Mammary microvascular endothelial cell (primary cell): Measurements from ENCODE around the gene VPS72. TPM values are rescaled to one million over a fixed set of nuclear protein-coding genes. Genes with fewer than 3 reads are reported as not detected.

Source experiments
- total RNA-seq: library from RNA; depleted of rRNA; stranded (reverse); fragments of >200 nt; gene quantifications from 2 replicates; pipeline ENCODE4 v1.2.3, GENCODE V29; 2015

The VPS72 gene, protein sequence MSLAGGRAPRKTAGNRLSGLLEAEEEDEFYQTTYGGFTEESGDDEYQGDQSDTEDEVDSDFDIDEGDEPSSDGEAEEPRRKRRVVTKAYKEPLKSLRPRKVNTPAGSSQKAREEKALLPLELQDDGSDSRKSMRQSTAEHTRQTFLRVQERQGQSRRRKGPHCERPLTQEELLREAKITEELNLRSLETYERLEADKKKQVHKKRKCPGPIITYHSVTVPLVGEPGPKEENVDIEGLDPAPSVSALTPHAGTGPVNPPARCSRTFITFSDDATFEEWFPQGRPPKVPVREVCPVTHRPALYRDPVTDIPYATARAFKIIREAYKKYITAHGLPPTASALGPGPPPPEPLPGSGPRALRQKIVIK
- 51.5 and 63.7 TPM in 2 replicates for total RNA-seq

DNA sequence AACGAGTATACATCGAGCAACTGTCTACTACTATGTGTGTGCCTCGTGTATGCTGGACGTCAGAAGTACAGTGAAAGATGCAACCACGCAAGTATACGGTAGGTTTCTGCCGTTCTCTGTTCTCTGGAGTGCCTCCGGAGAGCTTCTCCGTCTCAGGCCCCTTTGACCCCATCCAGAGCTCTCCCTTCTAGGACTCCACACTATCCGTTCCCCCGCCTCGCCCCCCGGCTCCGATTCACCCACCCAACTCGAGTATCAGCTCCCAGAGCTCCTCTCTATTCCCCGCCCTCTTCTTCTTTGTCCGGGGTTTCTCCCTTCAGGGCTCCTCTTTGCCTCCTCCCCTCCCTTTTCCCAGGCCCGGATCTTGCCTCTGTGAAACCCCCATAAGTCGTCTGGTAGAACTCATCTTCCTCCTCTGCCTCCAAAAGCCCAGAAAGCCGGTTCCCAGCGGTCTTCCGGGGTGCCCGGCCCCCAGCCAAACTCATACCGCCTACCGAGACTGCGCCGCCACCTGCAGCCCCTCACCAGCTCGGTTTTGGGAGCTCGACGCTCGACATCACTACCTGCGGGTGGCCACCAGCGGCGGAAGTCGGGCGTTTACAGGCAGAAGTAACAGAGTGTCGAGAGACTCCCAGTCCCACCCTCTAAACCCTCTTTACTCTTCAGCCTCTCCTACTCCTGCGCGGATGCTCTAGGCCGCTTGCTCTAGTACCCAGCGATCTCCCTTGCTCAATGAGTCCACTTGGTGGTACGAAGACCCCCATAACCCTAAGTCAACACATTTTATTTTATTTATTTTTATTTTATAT, at the start of gene VPS72:
TSS of gene VPS72 (minus strand) at position 561 of the 809 bp plus-strand sequence. CDS start at position 485, 76 bp downstream.

DNA sequence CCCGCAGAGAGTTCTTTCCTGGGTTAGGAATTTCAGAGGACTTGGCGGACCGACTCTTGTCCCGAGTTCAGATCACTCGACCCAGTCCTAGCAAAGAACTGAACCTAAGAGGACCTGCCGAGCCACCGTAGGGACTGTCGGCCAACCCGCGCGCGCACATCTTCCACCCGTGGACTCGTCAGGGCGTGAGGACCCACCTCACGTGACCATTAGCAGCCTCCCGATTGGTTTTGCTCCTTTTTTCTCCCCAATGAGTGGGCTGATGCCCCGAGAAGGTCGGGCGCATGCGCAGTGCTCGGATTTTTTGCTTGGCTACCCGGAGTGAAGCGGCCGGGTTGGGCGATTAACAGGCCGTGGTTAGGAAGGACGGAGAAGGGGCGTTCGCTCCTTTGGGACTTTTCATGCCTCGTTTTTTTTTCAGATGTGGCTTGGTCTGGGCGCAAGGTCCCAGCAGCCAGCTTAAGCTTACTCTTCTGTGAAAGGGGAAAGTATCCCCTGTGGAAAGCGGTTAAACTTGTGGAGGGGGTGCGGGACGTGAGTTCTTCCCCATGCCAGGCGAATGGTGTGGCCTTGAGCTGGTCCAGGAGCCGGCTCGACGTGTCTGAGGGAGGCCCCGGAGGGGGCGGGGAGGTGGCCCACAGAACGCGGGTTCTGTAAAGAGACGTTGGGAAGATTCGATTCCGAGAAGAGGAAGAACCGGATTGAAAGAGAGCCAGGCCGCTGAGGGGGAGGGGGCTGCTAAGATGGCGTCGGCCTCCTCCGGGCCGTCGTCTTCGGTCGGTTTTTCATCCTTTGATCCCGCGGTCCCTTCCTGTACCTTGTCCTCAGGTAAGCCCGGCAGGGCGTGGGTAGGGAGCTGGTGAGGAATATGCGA, 8.5 kb upstream of the VPS72 start, which contains the start of gene PIP5K1A:
TSS of gene PIP5K1A (plus strand) at position 299 of the 874 bp plus-strand sequence. CDS start at position 744, 445 bp downstream.

DNA sequence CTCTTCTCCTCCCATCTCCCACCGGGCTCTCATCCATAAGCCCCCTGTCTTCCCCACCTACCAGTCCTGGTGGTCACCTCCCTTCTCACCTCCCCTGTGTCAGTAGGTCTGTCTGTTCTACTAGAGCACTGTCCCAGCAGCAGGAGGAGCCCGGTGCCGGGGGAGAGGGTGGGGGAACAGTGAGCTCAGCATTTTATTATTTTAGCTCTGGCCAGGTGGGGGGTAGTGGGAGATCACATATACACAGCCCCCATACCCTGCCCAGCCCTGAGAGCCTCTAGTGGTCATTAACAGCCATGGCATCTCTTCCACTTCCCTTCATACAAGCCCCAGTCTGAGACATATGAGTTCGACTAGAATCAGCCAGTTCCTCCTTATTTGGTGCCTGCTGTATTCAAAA, 14.1 kb downstream of the VPS72 start, which contains the start of gene TMOD4:
TSS of gene TMOD4 (minus strand) at position 119 of the 400 bp plus-strand sequence. CDS start 1,106 bp downstream, outside the sequence.

DNA sequence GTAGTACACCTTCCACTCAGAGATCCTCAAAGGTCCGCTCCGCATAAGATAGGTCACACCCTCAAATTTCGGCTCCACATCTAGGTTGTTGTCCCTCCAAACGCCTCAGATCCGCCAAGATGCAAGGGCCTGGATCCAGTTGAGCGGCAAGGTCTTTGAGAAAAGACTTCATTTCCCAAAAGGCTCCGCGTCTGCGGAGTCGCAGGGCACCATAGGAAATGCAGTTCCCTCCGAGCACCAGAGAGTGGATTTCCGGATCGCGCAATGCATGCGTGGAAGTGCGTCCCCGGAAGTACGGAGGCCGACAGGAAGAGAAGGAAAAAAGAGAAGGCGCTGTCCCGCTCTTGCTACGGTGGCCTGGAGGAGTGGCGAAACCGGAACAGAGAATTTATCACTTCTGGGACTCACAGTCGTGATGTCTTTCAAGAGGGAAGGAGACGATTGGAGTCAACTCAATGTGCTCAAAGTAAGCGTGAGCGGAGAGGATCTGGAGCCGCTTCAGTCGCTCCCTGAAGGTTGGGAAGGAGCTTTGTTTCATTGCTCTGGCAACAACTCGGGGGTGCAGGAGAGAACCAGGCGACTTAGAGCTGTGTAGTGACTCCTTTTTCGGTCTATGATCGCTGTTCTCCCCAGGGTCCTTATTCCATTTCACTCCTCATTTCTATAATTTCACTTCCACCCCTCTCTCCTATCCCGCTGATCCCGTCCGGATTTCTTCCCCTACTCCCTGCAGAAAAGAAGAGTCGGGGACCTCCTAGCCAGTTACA, 24.1 kb downstream of the VPS72 start, which contains the start of the genes LYSMD1 and SCNM1:
TSS of gene LYSMD1 (minus strand) at position 165 of the 767 bp plus-strand sequence. CDS start 644 bp downstream, outside the sequence.
TSS of gene SCNM1 (plus strand) at position 407 of the 767 bp plus-strand sequence. CDS start at position 416, 9 bp downstream.

DNA sequence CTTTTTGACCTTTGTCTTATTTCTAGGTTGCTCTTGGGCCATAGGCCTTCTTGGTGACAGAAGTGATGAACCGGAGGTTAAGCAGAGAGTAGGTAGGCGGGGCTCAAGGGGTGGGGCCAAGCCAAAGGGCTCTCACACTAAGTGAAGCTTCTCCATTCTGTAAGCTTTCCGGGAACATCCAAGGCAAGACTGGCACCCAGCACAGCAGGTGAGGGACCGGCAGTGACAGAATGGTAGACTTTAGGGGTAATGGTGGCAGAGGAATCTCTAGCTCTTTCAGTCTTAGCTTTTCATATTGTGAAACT, 33.5 kb downstream of the VPS72 start, which contains the start of gene TNFAIP8L2:
TSS of gene TNFAIP8L2 (plus strand) at position 135 of the 305 bp plus-strand sequence. CDS start 2,049 bp downstream, outside the sequence.

DNA sequence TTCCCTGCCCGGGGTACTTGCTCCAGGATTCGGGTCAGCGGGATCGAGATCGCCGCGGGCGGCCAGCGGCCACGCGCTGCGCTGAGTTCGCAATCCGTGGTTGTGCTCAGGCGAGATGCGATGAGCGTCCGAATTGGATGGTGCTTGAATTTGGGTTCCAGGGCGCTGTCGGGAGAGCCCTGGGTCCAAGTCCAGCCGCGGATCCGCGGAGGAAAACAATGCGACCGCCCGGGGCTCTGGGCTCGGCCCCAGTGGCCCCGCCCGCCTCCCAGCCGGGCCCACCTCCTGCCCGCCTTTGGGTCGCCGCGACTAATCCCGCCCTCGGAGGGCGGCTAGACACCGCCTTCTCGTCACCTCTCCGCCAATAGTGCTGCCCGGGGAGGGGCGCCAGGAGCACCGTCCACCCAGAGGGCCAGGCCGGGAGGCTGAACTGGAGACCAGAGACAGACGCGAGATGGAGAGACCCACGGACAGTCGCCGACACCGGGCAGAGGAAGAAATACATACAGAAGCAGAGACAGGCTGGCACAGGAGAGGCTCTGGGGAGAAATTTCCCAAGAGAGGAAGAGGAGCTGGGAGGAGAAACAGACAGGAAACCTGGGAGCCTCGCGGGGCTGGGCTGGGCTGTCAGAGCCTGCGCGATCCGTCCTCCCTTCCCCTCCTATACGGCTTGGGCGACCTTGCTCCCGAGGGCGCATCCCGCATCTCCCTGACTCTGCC, 43.4 kb downstream of the VPS72 start, which contains the start of gene SEMA6C:
TSS of gene SEMA6C (minus strand) at position 220 of the 720 bp plus-strand sequence. CDS start 4,010 bp downstream, outside the sequence.

Other genes with a start within 250 kb of the VPS72 start
- 104 and 115 TPM in 2 replicates for gene CERS2, start 215.4 kb downstream of the VPS72 start, total RNA-seq
- gene ANXA9, start 207.9 kb downstream of the VPS72 start, total RNA-seq: not detected in 2 replicates
- gene MINDY1, start 183.3 kb downstream of the VPS72 start, total RNA-seq: 7.1 and 9.6 TPM in 2 replicates
- 4.7 and 6.3 TPM in 2 replicates for gene PRUNE1, start 181.7 kb downstream of the VPS72 start, total RNA-seq
- gene BNIPL, start 153.6 kb downstream of the VPS72 start, total RNA-seq: not detected in 2 replicates
- 2.5 and 3.9 TPM in 2 replicates for gene C1orf56, start 142.4 kb downstream of the VPS72 start, total RNA-seq
- 49.9 and 51.4 TPM in 2 replicates for gene CDC42SE1, start 130.6 kb downstream of the VPS72 start, total RNA-seq
- gene MLLT11, start 129.8 kb downstream of the VPS72 start, total RNA-seq: 5.5 and 6.6 TPM in 2 replicates
- 6.3 and 6.4 TPM in 2 replicates for gene GABPB2, start 119.4 kb downstream of the VPS72 start, total RNA-seq
- gene SEMA6C, start 43.6 kb downstream of the VPS72 start, total RNA-seq: 9.9 and 15.7 TPM in 2 replicates
- gene TNFAIP8L2, start 33.5 kb downstream of the VPS72 start, total RNA-seq: 1.1 and 1.2 TPM in 2 replicates
- 3.3 and 3.6 TPM in 2 replicates for gene LYSMD1, start 24.3 kb downstream of the VPS72 start, total RNA-seq
- 29.9 and 33.4 TPM in 2 replicates for gene SCNM1, start 24.1 kb downstream of the VPS72 start, total RNA-seq
- 0.67 and 0.79 TPM in 2 replicates for gene TMOD4, start 14.2 kb downstream of the VPS72 start, total RNA-seq
- 37.2 and 37.5 TPM in 2 replicates for gene PIP5K1A, start 8.4 kb upstream of the VPS72 start, total RNA-seq
- gene PSMD4, start 64.5 kb upstream of the VPS72 start, total RNA-seq: 188 and 200 TPM in 2 replicates
- gene ZNF687, start 92.1 kb upstream of the VPS72 start, total RNA-seq: 14.9 and 16.9 TPM in 2 replicates
- gene PI4KB, start 137.2 kb upstream of the VPS72 start, total RNA-seq: 58.5 and 70.2 TPM in 2 replicates
- 35.1 and 41.6 TPM in 2 replicates for gene RFX5, start 157.1 kb upstream of the VPS72 start, total RNA-seq
- gene SELENBP1, start 182.5 kb upstream of the VPS72 start, total RNA-seq: 1.9 and 3.4 TPM in 2 replicates
- 409 and 419 TPM in 2 replicates for gene PSMB4, start 209.4 kb upstream of the VPS72 start, total RNA-seq